ENCODE measurements around the gene PAK4. TPM values are rescaled to one million over a fixed set of nuclear protein-coding genes. Genes with fewer than 3 reads are reported as not detected.

The PAK4 gene
- total and polyA plus RNA-seq, 8 donors: 4.2 to 80.4 (median 24.4) TPM

DNA sequence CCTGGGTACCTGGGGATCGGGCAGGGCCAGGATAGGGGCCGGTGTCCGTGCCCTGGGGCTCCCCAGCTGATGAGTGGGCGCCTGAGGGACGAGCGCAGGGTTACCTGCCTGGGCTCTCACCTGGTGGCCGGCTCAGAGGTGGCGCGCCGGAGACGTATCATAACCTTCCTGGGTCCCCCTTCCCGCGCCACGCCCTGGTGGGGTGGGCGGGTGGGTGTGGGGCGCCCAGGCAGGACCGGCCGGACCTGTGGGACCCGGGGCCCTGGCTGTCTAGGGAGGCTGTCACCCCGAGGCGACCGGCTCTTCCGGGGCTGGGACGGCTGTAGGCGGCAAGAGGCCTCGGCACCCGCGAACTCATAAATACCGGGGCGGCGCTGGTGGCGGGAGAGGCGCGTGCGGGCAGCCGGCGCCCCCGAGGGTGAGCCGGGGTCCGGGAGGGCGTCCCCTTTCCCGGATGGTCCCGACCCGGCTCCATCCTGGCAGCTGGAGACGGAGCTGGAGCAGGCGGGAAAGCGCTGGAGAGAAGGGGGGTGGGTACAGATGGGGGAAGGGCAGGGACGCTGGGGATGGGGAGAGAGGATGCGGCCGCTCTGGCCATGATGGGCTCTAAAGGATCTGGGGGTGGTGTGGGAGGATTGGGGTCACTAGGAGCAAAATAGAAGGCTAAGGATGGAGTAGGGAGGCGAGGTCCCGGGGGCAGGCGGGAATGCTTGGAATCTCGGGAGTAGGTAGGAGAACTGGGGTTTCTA, 41.4 kb upstream of the PAK4 start, which contains the start of gene ACP7:
Gene ACP7, plus strand, starts transcription at position 386 of the 749 bp plus-strand sequence. CDS start 902 bp downstream, outside the sequence.
- TF ChIP-seq, protein P1, sequence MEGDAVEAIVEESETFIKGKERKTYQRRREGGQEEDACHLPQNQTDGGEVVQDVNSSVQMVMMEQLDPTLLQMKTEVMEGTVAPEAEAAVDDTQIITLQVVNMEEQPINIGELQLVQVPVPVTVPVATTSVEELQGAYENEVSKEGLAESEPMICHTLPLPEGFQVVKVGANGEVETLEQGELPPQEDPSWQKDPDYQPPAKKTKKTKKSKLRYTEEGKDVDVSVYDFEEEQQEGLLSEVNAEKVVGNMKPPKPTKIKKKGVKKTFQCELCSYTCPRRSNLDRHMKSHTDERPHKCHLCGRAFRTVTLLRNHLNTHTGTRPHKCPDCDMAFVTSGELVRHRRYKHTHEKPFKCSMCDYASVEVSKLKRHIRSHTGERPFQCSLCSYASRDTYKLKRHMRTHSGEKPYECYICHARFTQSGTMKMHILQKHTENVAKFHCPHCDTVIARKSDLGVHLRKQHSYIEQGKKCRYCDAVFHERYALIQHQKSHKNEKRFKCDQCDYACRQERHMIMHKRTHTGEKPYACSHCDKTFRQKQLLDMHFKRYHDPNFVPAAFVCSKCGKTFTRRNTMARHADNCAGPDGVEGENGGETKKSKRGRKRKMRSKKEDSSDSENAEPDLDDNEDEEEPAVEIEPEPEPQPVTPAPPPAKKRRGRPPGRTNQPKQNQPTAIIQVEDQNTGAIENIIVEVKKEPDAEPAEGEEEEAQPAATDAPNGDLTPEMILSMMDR (IDR thresholded peaks at IDR 0.05): no peak
- TF ChIP-seq EP300 (IDR thresholded peaks at IDR 0.05): no peak
- TF ChIP-seq POLR2A (IDR thresholded peaks at IDR 0.05): no peak
- TF ChIP-seq POLR2AphosphoS5 (IDR thresholded peaks at IDR 0.05): no peak
- Histone ChIP-seq H3K36me3 (no peaks in the 10 kb centered on the region), H3K4me1 (peaks cover 12 to 18% (median 15%) of the 10 kb centered on the region in 4 donors), H3K9me3 (no peaks in the 10 kb centered on the region), H3K4me3 (peak within 1 kb of the TSS; percentile 23 to 40 (median 32)), H3K27ac (no peak within 1 kb of the TSS), H3K27me3 (peaks cover 10 to 93% (median 54%) of the 10 kb centered on the region in 3 donors)
- 5 to 9% (median 5%) methylated on average over 27 to 54 of the region's 54 CpGs for WGBS, 5 donors
- DNase-seq: peak in 1 of 2 donors; percentile 36
- intact Hi-C loops (cut with DNase I; ENCODE audit: low total_unique reads): no loop called here

DNA sequence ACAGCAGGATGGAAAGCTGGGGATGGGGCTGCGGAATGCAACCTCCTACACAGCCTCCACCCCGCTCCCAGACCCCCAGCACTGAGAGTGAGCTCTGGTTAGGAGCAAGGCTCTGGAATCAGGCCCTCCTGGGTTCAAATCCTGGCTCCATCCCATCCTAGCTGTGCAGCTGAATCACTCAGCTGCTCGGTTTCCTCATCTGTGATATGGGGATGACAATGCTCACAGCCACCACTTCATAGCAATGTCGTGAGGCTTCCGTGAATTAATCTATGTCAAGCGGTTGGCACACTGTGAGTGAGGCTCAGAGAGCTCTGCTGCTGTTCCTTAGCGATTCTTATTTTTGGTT, 40.9 kb upstream of the PAK4 start:
- H3K27me3 ChIP-seq: peaks cover 10 to 89% (median 54%) of the 10 kb centered on the region in 3 donors

DNA sequence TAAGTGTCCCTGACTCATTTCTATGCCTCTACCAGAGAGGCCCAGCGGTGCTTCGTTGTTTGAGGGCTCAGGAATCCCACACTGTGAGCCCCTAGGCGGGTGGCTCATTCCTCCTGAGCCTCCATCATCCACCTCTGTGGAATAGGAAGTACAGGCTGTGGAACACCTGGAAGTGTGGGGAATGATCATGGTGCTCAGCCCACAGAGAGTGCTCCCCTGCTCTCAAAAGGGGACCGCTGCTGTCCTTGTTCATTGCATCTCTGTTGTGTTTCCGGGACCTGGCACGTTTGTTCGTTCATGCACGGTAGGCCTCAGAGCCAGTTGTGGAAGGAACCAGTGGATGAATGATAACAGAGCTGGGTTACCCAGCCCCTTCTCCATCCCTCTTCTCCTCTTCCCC, 40.2 kb upstream of the PAK4 start:
- TF ChIP-seq, protein P1 (IDR thresholded peaks at IDR 0.05): no peak
- TF ChIP-seq POLR2A (IDR thresholded peaks at IDR 0.05): no peak
- no peak for TF ChIP-seq POLR2AphosphoS5 (IDR thresholded peaks at IDR 0.05)
- TF ChIP-seq EP300 (IDR thresholded peaks at IDR 0.05): no peak
- Histone ChIP-seq H3K27ac (no peak overlapping the region), H3K9me3 (no peaks in the 10 kb centered on the region), H3K4me3 (no peak overlapping the region), H3K27me3 (peaks cover 10 to 88% (median 54%) of the 10 kb centered on the region in 3 donors), H3K4me1 (peaks cover 12 to 18% (median 15%) of the 10 kb centered on the region in 4 donors), H3K36me3 (no peaks in the 10 kb centered on the region)
- intact Hi-C loops (cut with DNase I; ENCODE audit: low total_unique reads): no loop called here
- WGBS, 5 donors: 76 to 88% (median 84%) methylated on average over 8 of the region's 8 CpGs
- DNase-seq: no peak

More for the DNA sequence above, 40.9 kb upstream of the PAK4 start:
- intact Hi-C loops (cut with DNase I; ENCODE audit: low total_unique reads): no loop called here
- peaks cover 12 to 18% (median 15%) of the 10 kb centered on the region in 4 donors for H3K4me1 ChIP-seq
- WGBS, 5 donors: 52 to 70% (median 58%) methylated on average over 6 to 7 of the region's 7 CpGs
- no peak overlapping the region for H3K4me3 ChIP-seq
- no peaks in the 10 kb centered on the region for H3K36me3 ChIP-seq
- no peaks in the 10 kb centered on the region for H3K9me3 ChIP-seq
- DNase-seq: no peak
- H3K27ac ChIP-seq: no peak overlapping the region
- no peak for TF ChIP-seq POLR2A (IDR thresholded peaks at IDR 0.05)
- no peak for TF ChIP-seq POLR2AphosphoS5 (IDR thresholded peaks at IDR 0.05)

DNA sequence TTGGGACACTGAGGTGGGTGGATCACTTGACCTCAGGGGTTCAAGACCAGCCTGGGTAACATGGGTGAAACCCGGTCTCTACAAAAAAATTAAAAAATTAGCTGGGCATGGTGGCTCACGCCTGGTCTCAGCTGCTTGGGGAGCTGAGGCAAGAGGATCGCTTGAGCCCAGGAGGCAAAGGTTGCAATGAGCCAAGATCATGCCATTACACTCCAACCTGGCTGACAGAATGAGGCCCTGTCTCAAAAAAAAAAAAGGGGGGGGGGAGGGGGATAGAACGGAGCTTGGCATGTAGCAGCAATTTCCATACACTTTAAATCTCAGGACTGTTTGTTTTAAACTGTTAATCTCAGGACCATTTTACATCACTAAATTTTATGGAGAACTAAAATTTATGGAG, 39.2 kb upstream of the PAK4 start:
- DNase-seq: no peak
- peaks cover 12 to 18% (median 15%) of the 10 kb centered on the region in 4 donors for H3K4me1 ChIP-seq
- WGBS, 5 donors: 63 to 71% (median 70%) methylated on average over 4 of the region's 4 CpGs
- no peak overlapping the region for H3K27ac ChIP-seq
- intact Hi-C loops (cut with DNase I; ENCODE audit: low total_unique reads): no loop called here
- peaks cover 10 to 87% (median 51%) of the 10 kb centered on the region in 3 donors for H3K27me3 ChIP-seq
- H3K9me3 ChIP-seq: no peaks in the 10 kb centered on the region
- no peak overlapping the region for H3K4me3 ChIP-seq
- no peak for TF ChIP-seq POLR2A (IDR thresholded peaks at IDR 0.05)
- no peak for TF ChIP-seq EP300 (IDR thresholded peaks at IDR 0.05)
- no peak for TF ChIP-seq POLR2AphosphoS5 (IDR thresholded peaks at IDR 0.05)
- TF ChIP-seq, protein P1 (IDR thresholded peaks at IDR 0.05): no peak
- H3K36me3 ChIP-seq: no peaks in the 10 kb centered on the region
